SW 1271 (cell line): ENCODE results near the gene WFS1.

Experiments
- DNase-seq, 2 experiments: peaks; one replicate each; lab custom pipeline; 2025; lab: John Stamatoyannopoulos, UW

Gene WFS1

DNA sequence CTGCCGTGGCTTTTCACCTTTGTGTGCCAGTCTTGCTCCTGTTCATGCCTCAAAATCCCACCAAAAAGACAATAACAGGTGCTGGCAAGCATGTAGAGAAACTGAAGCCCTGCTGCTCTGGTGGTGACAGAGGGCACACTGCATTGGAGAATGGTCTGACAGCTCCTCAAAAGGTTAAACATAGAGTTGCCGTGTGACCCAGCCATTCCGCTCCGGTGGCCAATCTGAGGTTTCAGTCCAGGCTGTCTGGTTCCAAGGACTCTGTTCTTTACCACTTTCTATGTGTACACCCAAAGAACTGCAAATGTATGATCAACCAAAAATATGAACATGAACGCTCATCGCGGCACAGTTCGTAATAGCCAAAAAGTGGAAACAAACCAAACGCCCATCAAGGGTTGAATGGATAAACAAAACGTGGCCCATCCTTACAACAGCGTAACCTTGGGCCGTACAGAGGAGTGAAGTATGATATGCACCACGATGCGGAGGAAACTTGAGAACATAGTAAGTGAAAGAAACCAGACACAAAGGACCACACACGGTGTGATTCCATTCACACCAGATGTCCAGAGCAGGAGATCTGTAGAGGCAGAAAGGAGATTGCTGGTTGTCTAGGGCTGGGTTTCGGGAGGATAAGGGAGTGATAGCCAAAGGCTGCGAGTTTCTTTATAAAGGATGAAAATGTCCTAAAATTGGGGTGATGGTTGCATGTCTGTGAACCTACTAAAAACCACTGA, 33.6 kb upstream of the WFS1 start:
- no peak for DNase-seq

DNA sequence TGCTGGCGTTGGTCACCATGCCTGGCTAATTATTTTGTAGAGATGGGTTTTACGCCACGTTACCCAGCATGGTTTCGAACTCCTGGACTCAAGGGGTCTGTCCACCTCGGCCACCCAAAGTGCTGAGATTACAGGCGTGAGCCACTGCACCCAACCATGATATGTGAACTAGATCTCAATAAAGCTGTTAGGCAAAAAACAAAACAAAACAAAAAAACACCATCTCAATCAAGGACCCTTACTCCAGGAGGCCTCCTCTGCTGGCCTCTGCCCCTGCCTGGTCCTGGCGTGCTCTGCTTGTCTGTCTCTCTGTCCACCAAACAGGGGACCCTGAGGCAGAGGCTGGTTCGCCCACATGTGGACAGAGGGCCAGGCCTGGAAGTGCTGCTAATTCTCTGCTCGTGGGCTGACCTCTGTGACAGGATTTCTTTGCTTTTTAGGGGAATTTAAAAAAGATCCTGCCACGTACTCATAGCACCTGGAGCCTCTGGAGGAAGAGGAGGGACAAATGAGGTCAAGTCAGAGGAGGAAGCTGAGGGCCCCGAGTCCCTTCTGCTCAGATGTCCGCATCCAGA, 32.7 kb upstream of the WFS1 start:
- no peak for DNase-seq

DNA sequence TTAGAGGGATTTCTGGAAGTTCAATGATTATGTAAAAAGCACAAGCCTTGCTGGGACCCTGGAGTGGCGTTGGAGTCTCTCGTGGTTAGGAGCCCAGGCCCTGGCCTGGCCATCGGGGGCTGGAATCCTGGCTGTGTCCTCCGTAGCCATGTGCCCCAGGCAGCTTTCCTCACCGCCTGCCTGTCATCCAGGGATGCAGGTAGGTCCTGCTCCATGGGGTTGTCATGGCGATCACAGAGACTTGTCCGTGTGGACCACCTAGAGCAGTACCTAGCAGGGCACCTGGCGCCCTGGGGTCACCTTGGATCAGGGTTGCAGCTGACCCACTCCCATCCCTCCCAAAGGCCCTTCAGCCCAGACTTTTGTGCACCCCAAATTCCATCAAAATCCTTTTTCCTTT, 30.2 kb upstream of the WFS1 start:
- DNase-seq = no peak

DNA sequence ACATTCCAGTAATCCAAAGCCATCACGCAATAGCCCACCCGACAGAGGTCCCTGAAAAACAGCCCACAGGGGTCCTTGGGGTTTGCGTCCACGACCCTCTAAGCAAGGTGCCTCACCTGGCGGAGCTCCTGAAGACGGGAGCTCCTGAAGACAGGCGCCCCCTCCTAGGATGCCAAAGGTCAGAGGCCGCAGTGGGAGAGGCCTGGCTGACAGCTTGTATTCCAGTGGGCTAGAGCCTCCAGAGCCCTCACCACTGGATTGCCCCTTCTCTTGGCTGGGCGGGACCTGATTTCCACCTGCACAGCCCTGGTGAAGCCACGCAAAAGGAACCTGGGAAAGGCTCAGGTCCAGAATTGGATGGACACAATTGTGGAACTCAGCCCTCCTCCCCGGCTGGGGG, 29.7 kb upstream of the WFS1 start:
- no peak for DNase-seq

DNA sequence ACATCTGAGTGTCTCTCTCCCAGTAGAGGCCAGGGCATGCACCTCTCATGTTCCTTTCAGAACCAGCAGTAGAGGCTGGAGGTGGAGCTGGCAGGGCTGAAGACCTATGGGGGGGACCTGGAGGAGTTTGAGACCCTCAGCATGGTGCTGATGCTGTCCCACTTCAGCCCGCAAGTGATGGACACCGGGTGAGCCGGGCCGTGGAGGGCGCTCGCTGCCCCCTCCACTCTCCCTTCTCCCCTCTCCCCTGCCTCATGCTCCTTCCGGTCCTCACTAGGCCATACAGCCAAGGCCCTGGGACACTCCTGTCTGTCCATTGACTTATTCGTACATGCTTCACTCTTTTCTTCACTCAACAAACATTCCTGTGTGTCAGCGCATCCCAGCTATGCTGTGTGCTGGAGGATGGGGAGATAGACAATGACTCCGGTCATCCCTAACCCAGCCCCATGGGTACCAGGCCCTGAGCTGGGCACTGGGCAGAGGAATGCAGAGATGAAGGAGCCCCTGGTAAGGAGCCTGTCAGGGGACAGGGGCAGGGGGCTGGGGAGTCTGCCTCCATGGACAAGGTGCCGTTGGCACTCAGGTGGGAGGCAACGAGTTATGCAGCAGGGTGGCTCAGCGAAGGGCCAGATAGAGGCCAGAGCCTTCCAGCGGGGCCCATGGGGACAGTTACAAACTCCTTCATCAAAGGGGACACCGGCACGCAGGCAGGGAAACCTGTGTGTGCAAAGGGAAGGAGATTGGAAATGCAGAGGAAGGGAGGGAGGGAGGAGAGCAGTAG, 28.4 kb upstream of the WFS1 start:
- DNase-seq = no peak

DNA sequence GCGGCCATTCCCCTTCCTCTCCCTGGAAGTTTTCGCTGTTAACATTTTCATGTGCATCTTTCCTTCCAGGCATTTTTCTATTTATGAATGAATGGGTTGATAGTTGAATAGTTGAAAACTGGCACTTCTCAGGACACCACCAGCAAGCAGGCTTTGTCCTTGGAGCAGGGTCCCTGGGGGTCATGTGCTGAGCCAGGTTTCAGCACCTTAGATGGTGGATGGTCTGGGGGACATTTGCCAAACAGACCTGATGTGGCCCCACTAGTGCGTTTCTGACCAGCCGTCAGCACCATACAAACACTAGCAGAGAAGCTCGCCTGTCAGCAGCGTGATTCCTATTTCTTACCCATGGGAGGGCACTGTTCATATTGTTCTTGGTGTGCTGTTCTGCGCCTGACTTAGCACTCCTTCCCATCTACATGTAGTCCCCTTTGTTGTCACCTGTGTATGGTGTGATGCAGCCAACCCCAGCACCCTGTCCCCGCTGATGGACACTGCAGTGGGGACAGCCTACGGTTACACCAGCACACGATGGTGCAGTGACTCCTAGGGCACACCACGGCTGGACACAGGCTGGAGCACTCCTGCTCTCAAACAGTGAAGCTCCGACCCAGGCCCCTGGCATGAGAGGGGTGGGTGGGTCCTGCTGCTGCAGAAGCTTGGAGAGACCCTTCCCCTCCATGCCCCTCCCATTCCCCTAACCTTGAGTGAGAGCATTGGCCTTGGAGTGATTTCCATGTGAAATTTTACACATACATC, 27.2 kb upstream of the WFS1 start:
- DNase-seq = no peak

DNA sequence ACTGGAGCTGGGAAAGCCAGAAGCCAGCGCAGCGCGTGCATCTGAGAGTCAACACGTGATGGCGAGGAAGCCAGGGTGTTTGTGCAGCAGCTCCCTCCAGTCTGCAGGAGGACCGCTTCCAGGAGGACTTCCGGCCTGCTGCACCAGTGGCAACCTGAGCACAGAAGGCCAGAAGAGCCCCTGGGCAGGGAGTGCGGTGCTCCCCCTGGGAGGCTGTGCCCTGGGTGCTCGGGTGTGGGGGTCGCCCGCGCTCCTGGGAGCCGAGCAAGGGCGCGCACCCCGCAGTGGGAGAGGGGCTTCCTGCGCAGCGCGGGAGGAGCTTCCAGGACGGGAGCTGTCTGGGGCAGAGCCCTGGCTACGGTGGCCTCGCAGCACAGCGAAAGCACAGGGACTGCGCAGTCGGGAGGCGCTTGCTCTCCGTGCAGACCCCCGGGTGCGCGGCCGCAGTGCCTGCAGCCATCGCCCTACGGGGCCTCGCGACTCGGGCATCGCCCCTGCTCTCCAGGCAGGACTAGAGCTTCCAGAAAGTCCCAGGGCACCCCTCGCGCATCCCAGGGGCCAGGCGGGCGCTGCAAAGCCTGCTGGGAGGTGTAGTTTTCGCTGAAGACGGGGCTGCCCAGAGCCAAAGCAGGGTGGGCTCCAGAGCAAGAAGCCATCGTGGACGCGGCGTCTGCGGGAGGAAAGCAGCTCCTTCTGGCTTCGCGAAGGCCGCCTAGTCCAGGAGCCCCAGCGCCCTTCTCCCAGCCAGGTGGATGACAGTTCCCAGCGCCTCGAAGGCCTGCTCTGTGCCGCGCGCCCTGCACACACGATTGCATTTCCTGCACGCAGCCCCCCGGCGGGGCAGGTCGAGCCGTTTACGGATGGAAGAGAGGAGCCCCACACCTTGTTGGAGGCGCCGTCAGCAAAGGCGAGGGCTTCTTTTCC, 24.1 kb upstream of the WFS1 start:
- DNase-seq = no peak

DNA sequence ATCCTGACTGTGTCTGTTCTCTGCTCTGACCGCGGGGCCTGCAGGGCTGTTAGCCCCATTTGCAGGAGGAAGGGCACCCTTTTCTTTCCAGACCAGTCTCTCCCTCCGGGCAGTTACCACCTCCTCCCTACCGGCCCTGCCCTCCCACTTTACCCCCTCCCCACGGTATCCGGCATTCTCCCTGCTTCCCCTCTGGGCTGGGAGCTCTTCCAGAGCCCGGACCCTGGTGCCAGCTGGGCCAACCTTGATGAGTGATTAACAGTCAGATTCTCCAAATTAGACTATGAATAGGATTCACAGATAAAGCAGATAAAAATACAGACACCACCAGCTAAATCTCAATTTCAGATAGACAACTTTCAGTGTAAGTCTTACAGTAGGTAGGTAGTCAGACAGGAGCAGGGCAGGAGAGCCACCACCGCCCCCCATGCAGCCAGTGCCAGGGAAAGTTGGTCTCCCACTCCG, 23.4 kb upstream of the WFS1 start:
- no peak for DNase-seq

DNA sequence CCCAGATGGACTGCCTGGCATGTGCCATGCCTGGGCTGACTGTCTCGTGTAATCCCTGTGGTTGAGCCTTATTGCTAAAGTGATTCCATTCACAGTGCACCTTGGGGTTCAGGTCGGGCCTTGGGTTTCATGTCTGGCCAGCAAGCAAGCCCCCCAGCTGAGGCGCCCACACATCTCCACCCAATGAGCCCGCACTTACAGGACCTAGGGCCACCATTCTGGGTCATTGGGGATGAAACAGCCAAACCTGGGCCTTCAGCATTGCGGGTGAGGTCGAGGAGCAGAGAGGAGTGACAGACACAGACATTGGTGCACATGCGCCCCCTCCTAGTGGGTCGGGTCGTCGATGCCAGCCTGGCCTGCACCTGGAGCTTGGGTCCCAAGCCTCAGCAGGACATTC, 21.3 kb upstream of the WFS1 start:
- no peak for DNase-seq

DNA sequence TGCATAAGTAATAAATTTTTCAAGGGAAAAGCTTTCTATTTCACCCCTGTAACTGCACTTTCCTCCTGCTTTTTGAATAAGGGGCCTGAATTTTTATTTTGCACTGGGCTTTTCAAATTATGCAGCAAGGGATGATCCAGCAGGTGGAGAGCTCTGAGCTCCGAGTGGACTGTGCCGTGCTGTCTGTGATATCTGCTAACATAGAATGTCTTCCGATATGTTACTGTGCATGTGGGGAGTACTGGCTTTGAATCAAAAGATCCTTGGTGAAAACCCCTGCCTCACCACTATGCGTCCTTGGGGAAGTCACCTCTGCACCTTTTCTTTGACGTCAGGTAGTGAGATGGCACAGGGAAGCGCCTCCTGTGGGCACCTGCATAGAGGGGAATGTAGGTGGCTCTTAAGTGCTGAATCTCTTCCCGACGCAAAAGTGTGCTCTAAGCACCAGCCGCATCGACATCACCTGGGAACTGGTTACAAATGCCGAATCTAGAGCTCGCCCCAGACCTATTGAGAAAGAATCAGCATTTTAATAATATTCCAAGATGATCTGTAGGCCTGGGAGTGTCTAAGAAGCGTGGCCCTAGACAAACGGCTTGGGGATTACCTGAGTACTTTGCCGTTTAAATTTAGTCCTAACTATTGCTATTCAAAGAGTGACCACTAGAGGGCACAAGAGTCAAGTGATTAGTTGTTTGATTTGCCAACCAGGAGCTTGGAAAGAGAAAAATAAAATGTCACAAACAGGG, 19.2 kb upstream of the WFS1 start:
- peak; percentile 27 to 58 for DNase-seq

DNA sequence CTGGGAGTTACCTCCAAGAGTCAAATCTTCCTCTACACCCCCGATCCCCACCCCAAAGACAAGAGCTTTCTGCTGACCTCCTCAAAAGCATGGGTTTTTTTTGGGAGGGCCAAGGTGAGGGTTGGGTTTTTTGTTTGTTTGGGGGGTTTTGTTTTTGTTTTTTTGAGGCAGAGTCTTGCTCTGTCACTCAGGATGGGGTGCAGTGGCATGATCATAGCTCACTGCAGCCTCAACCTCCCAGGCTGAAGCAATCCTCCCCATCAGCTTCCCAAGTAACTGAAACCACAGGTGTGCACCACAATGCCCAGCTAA, 18.7 kb upstream of the WFS1 start:
- no peak for DNase-seq

DNA sequence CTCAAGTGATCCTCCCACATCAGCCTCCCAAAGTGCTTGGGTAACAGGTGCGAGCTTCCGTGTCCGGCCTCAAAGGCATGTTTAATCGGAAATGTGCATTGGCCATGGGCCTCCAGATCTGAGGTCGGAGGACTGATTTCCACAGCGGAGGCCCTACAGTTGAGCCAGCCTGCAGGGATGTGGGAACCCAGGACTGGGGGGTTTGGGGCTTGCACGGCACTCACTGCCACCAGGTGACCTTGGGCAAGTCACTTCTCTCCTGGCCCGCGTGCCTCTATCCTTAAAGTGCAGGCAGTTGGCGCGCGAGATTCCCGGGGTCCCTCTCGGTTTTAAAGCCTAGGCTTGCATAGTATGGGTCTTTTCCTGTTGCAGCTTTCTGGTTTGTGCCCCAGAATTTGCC, 18.3 kb upstream of the WFS1 start:
- DNase-seq = no peak

DNA sequence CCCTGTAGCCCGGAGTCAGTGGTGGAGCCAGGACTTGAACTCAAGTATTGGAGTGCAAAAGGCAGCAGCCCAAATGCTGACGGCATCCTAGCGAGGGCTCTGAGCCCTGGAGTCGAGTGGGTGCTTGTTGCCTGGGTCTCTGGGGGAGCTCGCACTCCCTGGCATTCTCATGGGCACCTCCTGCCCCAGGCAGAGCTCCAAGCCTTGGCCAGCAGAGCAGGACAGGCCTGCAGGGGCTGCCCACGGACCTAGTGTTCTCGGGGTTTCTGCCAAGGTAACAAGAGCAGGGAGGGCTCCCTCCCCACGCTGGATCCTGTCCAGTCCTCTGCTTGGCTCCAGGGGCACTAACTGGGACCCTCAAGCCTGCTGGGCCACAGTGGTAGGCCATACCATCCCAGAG, 17.6 kb upstream of the WFS1 start:
- no peak for DNase-seq

DNA sequence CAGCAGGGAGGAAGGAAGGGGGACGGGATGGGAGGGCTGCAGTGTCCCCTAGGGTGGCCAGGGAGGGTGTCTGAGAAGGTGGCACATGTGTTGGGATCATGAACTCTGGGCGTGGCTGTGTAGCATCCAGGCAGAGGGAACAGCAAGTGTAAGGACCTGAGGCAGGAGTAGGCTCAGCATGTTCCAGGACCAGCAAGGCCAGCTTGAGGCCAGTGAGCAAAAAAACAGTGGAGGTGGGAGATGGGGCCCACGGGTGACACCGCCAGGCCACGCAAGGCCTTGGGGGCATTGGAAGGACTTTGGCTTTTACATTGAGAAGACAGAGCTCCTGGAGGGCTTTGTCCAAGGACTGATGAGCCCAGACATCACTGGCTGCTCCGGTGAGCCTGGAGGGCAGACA, 16.5 kb upstream of the WFS1 start:
- DNase-seq = no peak

DNA sequence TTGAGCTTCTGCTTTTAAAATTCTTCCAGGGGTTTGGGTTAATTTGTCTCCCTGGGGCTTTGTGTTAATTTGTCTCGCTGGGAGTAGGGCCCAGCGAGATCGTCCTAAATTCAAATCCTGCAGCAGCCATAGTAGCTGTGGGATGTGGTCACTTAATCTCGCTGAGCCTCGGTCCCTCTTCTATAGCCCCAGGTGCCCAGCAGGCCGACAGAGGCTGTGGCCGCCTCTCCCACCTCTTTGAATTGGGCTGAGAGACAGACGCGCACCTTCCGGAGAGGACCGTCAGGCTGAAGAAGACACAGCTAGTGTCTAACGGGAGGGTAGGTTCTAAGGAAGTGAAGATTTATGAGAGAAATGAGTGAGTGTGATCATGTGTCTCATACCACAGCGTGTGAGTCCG, 15.7 kb upstream of the WFS1 start:
- no peak for DNase-seq

DNA sequence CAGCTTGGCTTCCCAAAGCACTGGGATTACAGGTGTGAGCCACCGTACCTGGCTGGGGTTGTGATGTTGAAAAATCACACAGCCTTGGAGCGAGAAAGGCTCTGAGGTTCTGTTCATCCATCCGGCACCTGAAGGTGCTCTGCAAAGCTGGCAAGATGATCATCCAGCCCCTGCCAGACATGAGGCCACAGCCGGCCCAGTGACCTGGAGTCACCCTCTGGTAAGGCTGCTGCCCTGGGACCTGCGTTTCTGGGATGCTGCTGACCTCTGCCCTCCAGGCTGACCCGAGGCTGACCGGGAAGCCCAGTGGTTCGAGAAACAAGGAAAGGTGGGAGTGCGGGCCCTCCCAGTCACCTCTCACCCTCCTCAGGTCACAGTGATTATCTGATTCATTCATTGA, 13.5 kb upstream of the WFS1 start:
- DNase-seq = no peak

DNA sequence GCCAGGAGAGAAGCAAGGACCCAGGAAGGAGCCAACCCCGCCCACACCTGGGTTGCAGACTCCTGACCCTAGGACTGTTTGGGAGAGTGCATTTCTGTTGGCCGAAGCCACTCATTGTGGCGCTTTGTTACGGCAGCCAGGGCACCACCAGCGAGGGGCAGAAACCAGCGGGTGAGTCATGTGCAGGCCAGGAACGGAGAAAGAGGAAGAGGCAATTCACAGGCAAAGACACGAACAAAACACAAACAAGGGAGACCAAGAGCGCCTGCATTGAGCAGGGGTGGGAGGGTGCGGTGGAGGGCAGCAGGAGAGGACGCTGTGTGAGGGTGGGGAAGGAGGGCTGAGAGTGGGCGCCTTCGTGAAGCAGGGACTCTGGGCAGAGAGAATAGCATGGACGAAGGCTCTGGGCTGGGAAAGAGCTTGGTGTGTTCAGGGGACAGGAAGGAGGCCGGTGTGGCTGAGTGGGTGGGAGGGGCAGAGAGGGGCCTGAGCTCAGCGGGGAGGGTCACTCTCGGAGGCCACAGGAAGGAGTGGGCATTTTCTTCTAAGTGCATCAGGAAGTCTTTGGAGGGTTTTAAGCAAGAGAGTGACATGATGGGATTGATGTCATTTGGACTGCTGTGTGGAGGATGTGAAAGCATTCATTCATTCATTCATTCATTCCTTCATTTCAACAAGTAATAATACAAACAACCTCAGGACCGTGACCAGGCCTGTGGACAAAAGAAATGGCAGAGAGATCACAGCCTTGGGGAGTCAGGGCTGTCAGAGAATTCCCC, 12.2 kb upstream of the WFS1 start:
- no peak for DNase-seq

DNA sequence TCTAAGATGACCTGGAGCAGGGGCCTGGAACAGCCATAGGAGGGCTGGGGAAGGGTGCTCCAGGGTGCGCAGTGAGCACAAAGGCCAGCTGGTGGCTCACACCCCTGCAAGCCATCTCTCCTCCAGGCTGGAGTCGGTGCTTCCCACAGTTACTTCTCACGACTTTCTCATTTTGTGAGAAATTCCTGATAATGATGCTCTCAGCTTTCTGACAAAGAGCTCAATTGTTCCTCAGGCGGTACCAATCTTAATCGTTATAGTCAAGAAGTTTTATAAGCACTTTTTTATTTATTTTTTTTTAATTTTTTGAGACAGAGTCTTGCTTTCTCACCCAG, 11.7 kb upstream of the WFS1 start:
- DNase-seq = no peak

DNA sequence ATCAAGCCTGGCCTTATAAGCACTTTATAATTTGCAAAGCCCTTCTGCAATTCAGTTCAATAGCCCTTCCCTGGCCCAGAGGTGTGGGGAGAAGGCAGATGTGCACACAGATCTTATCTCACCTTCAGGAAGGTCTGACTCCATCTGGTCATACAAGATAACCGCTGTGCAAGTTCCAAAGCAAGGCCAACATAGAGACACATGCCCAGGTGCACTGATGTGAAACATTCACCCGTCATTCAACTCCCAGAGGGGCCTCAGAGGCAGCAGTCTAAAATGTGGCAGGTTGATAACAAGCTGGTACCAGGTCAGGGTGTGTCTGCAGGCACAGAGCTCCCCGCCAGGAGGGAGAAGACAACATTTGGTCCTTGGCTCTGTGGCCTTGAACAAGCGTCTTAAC, 10.9 kb upstream of the WFS1 start:
- DNase-seq = no peak

DNA sequence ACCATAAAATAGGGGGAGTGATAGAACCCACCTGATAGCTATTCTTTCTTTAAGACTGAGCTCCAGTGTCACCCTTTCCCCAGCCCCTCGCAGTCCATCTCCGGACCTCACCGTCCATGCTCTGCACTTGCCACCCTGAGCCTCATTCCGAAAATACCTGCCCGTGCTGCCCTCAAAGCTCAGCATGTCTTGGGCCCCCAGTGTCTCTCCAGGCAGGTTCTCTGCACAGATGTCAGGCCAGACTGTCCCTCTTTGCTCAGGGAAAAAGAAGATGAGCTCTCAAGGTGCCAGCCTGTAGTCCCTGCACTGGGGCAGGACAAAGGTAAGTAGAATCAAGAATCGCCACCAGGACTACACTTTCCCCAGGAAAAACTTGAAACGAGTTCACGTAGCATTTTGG, 9.8 kb upstream of the WFS1 start:
- no peak for DNase-seq
